ENCODE results near the gene NAT16. TPM values are rescaled to one million over a fixed set of nuclear protein-coding genes. Genes with fewer than 3 reads are reported as not detected.
A peak's percentile ranks its signal among the peaks of the same experiment; 100 is the strongest.

NAT16 gene
- total RNA-seq, 5 donors from 2014 or later (not counting 1 experiment from before 2014, with no cell fraction given): not detected

DNA sequence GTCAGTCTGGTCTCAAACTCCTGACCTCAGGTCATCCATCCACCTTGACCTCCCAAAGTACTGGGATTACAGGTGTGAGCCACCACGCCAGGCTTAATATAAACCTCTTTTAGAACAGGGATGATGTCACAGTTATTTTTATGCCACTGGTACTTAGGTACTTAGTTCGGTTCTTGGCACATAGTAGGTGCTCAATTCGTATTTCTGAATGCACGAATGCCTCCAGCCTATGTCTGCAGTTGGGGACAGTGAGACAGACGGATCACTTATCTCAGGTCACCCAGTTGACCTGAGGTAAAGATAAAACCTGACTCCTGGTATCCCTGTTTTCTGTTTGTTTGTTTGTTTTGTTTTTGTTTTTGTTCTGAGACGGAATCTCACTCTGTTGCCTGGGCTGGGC, 6.1 kb upstream of the NAT16 start:
- Mint-ChIP-seq H3K4me1 (peaks cover 0 to 6% (median 0%) of the 10 kb centered on the region in 3 donors), H3K4me3 (no peak overlapping the region), H3K36me3 (no peaks in the 10 kb centered on the region), H3K27me3 (peaks cover 20 to 24% of the 10 kb centered on the region in 2 donors), H3K9me3 (no peaks in the 10 kb centered on the region), H3K27ac (no peak overlapping the region)
- POLR2A ChIA-PET: interaction anchor here in 1 of 2 donors (0.6 kb wide), 1 partner anchor 362 kb away, joined by 4 read pairs; no protein-coding TSS in a partner anchor
- 64% methylated on average over 5 of the region's 6 CpGs for WGBS (ENCODE audit: insufficient coverage)
- DNase-seq (no peak), ATAC-seq (replicated peaks in 1 of 4) (no peak)
- Histone ChIP-seq H3K27ac (ENCODE audit: low read length) (no peak overlapping the region), H3K36me3 (ENCODE audit: control insufficient read depth in 2 of 2, extremely low read depth in 1 of 2, insufficient read depth in 1 of 2, low read length in 1 of 2) (no peaks in the 10 kb centered on the region), H3K27me3 (replicated peaks in 1 of 2; ENCODE audit: control insufficient read depth in 2 of 2, extremely low read depth in 1 of 2, insufficient read depth in 2 of 2, low read length in 1 of 2) (peaks cover 7 to 40% of the 10 kb centered on the region in 2 experiments), H3K9me3 (no peaks in the 10 kb centered on the region), H3K4me3 (ENCODE audit: control insufficient read depth in 1 of 2, extremely low read depth in 1 of 2, low read length in 1 of 2) (no peak overlapping the region), H3K4me1 (ENCODE audit: control insufficient read depth in 1 of 2, extremely low read depth in 1 of 2, insufficient read depth in 2 of 2, low read length in 2 of 2) (no peaks in the 10 kb centered on the region)
- CTCF ChIA-PET: interaction anchor here in 1 of 2 donors (0.6 kb wide), 2 partner anchors 42 to 943 kb away, joined by 3 read pairs; no protein-coding TSS in a partner anchor

DNA sequence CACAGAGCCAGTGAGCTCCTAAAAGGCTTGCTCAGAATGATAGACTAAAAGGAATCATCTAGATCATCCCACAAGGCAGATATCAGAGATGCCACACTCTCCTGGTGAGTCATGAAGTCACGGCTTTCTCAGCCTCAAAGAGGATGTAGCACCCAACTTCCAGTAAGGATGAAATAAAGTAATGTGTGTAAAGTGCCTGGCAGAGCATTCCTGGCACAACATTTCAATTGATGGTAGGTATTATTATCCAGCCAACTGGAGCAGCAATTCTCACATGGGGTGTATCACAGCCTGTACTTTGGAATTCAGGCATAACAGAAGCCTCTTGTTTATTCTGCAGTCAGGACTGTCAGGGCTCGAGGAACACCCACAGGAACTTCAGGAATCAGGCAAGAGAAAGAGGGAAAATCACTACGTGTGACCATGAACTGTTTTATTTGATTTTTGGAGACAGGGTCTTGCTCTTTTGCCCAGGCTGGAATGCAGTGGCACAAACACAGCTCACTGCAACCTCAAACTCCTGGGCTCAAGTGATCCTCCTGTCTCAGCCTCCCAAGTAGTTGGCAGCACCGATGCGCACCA, 5.3 kb upstream of the NAT16 start:
- ChIA-PET CTCF (no interaction called here), POLR2A (no interaction called here)
- H3K9me3 Mint-ChIP-seq: no peaks in the 10 kb centered on the region
- H3K4me3 Mint-ChIP-seq: no peak overlapping the region
- H3K36me3 Mint-ChIP-seq: no peaks in the 10 kb centered on the region
- Histone ChIP-seq H3K4me3 (ENCODE audit: control insufficient read depth in 1 of 2, extremely low read depth in 1 of 2, low read length in 1 of 2) (no peak overlapping the region), H3K36me3 (ENCODE audit: control insufficient read depth in 2 of 2, extremely low read depth in 1 of 2, insufficient read depth in 1 of 2, low read length in 1 of 2) (no peaks in the 10 kb centered on the region), H3K4me1 (ENCODE audit: control insufficient read depth in 1 of 2, extremely low read depth in 1 of 2, insufficient read depth in 2 of 2, low read length in 2 of 2) (no peaks in the 10 kb centered on the region), H3K9me3 (no peaks in the 10 kb centered on the region), H3K27ac (ENCODE audit: low read length) (no peak overlapping the region), H3K27me3 (replicated peaks in 1 of 2; ENCODE audit: control insufficient read depth in 2 of 2, extremely low read depth in 1 of 2, insufficient read depth in 2 of 2, low read length in 1 of 2) (peaks cover 7 to 49% of the 10 kb centered on the region in 2 experiments)
- H3K27me3 Mint-ChIP-seq: peaks cover 27 to 30% of the 10 kb centered on the region in 2 donors
- H3K4me1 Mint-ChIP-seq: peaks cover 4 to 11% (median 4%) of the 10 kb centered on the region in 3 donors
- 78% methylated on average over 3 of the region's 5 CpGs for WGBS (ENCODE audit: insufficient coverage)
- DNase-seq: no peak
- H3K27ac Mint-ChIP-seq: no peak overlapping the region
- ATAC-seq (replicated peaks in 1 of 4): no peak

DNA sequence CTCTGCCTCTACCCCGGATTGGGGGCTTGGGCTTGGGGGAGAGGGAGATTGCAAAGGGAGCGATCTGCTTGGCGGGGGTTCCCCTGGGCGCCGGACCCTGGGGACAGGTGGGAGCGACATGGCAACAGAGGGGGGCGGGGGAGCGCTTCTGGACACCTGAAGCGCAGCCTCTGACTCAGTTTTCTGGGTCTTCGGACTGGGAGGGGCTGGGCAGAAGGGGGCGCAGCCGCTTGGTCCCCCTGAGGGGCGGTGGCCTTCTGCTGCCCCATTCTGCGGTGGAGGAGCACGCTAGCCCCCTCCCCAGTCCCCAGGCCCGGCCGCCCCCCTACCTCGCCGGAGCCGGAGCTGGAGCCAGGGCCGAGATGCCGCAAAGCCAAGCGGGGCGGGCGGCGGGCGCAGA, 380 bp downstream of the NAT16 start:
- CTCF ChIA-PET: interaction anchor here in 1 of 2 donors (0.7 kb wide), 1 partner anchor 182 kb away, joined by 4 read pairs; no protein-coding TSS in a partner anchor
- WGBS (ENCODE audit: insufficient coverage): 6% methylated on average over 25 of the region's 27 CpGs
- Mint-ChIP-seq H3K27ac (no peak overlapping the region), H3K4me1 (peaks cover 8 to 20% (median 18%) of the 10 kb centered on the region in 3 donors), H3K36me3 (no peaks in the 10 kb centered on the region), H3K9me3 (no peaks in the 10 kb centered on the region), H3K4me3 (peak overlapping the region in 1 of 3 donors; percentile 63), H3K27me3 (peaks cover 60 to 64% of the 10 kb centered on the region in 2 donors)
- H3K9me3 ChIP-seq: no peaks in the 10 kb centered on the region
- H3K27ac ChIP-seq (ENCODE audit: low read length): no peak overlapping the region
- no peaks in the 10 kb centered on the region for H3K36me3 ChIP-seq (ENCODE audit: control insufficient read depth in 2 of 2, extremely low read depth in 1 of 2, insufficient read depth in 1 of 2, low read length in 1 of 2)
- POLR2A ChIA-PET: no interaction called here
- no peak for ATAC-seq (replicated peaks in 1 of 4)
- DNase-seq: no peak
- peaks cover 0 to 81% of the 10 kb centered on the region in 2 experiments for H3K27me3 ChIP-seq (replicated peaks in 1 of 2; ENCODE audit: control insufficient read depth in 2 of 2, extremely low read depth in 1 of 2, insufficient read depth in 2 of 2, low read length in 1 of 2)
- peaks cover 2 to 10% of the 10 kb centered on the region in 2 experiments for H3K4me1 ChIP-seq (ENCODE audit: control insufficient read depth in 1 of 2, extremely low read depth in 1 of 2, insufficient read depth in 2 of 2, low read length in 2 of 2)
- H3K4me3 ChIP-seq (ENCODE audit: control insufficient read depth in 1 of 2, extremely low read depth in 1 of 2, low read length in 1 of 2): no peak overlapping the region

DNA sequence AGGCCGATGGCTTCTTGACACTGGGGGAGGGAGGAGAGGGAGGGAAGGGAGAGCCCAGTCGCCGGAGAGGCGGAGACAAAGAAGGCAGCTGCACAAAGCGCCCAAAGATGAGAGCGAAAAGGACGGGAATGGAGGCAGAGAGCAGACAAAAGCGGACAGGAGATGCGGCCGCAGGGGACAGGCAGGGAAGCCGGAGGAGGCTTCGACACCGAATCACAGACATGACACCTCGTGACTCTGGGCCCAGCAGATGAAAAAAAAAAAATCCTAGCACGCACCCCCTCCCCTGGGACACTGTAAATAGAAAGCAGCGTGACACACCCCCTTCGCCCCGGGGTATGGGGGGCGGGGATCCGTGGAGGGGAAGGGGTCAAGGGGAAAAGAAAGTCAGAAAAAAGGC, 976 bp downstream of the NAT16 start:
- DNase-seq (no peak), ATAC-seq (replicated peaks in 1 of 4) (no peak)
- Histone ChIP-seq H3K4me3 (ENCODE audit: control insufficient read depth in 1 of 2, extremely low read depth in 1 of 2, low read length in 1 of 2) (no peak overlapping the region), H3K9me3 (no peaks in the 10 kb centered on the region), H3K27me3 (replicated peaks in 1 of 2; ENCODE audit: control insufficient read depth in 2 of 2, extremely low read depth in 1 of 2, insufficient read depth in 2 of 2, low read length in 1 of 2) (peaks cover 0 to 83% of the 10 kb centered on the region in 2 experiments), H3K4me1 (ENCODE audit: control insufficient read depth in 1 of 2, extremely low read depth in 1 of 2, insufficient read depth in 2 of 2, low read length in 2 of 2) (peaks cover 2 to 16% of the 10 kb centered on the region in 2 experiments), H3K36me3 (ENCODE audit: control insufficient read depth in 2 of 2, extremely low read depth in 1 of 2, insufficient read depth in 1 of 2, low read length in 1 of 2) (no peaks in the 10 kb centered on the region), H3K27ac (ENCODE audit: low read length) (no peak overlapping the region)
- peak overlapping the region in 1 of 3 donors; percentile 63 for H3K4me3 Mint-ChIP-seq
- H3K27ac Mint-ChIP-seq: no peak overlapping the region
- H3K9me3 Mint-ChIP-seq: no peaks in the 10 kb centered on the region
- ChIA-PET POLR2A (no interaction called here), CTCF (interaction anchor here in 1 of 2 donors (0.8 kb wide), 1 partner anchor 35 kb away, joined by 3 read pairs; no protein-coding TSS in a partner anchor)
- H3K36me3 Mint-ChIP-seq: no peaks in the 10 kb centered on the region
- H3K4me1 Mint-ChIP-seq: peaks cover 14 to 26% (median 24%) of the 10 kb centered on the region in 3 donors
- H3K27me3 Mint-ChIP-seq: peaks cover 63 to 68% of the 10 kb centered on the region in 2 donors
- WGBS (ENCODE audit: insufficient coverage): 4% methylated on average over 9 of the region's 20 CpGs

DNA sequence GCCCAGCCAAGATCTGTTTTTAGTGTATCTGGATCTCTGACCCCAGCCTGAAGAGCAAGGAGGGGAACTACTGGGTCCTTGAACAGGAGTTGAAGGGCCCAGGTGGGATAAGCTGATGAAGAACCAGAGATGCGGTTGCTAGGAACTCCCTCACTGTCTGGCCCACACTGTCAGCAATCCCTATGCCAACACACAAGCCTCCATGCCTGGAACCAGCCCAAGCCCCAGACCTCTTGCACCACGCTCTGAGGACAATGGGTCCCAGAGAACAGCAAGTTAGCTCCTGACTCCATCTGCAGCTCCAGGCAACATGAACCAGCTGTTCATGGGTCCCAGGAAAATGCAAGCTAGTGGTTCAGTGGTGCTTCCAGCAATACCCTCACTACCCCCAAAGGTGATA, 2.4 kb downstream of the NAT16 start:
- H3K4me1 Mint-ChIP-seq: peaks cover 26 to 37% (median 36%) of the 10 kb centered on the region in 3 donors
- H3K36me3 ChIP-seq (ENCODE audit: control insufficient read depth in 2 of 2, extremely low read depth in 1 of 2, insufficient read depth in 1 of 2, low read length in 1 of 2): no peaks in the 10 kb centered on the region
- H3K36me3 Mint-ChIP-seq: no peaks in the 10 kb centered on the region
- DNase-seq: no peak
- no peaks in the 10 kb centered on the region for H3K9me3 Mint-ChIP-seq
- H3K27ac ChIP-seq (ENCODE audit: low read length): no peak overlapping the region
- no peak overlapping the region for H3K4me3 ChIP-seq (ENCODE audit: control insufficient read depth in 1 of 2, extremely low read depth in 1 of 2, low read length in 1 of 2)
- ChIA-PET CTCF (no interaction called here), POLR2A (no interaction called here)
- H3K4me1 ChIP-seq (ENCODE audit: control insufficient read depth in 1 of 2, extremely low read depth in 1 of 2, insufficient read depth in 2 of 2, low read length in 2 of 2): peaks cover 4 to 30% of the 10 kb centered on the region in 2 experiments
- peaks cover 69 to 76% of the 10 kb centered on the region in 2 donors for H3K27me3 Mint-ChIP-seq
- H3K27me3 ChIP-seq (replicated peaks in 1 of 2; ENCODE audit: control insufficient read depth in 2 of 2, extremely low read depth in 1 of 2, insufficient read depth in 2 of 2, low read length in 1 of 2): peaks cover 0 to 91% of the 10 kb centered on the region in 2 experiments
- no peak overlapping the region for H3K4me3 Mint-ChIP-seq
- H3K27ac Mint-ChIP-seq: no peak overlapping the region
- H3K9me3 ChIP-seq: no peaks in the 10 kb centered on the region
- no peak for ATAC-seq (replicated peaks in 1 of 4)
- WGBS (ENCODE audit: insufficient coverage): 40% methylated on average over 1 of the region's 2 CpGs

DNA sequence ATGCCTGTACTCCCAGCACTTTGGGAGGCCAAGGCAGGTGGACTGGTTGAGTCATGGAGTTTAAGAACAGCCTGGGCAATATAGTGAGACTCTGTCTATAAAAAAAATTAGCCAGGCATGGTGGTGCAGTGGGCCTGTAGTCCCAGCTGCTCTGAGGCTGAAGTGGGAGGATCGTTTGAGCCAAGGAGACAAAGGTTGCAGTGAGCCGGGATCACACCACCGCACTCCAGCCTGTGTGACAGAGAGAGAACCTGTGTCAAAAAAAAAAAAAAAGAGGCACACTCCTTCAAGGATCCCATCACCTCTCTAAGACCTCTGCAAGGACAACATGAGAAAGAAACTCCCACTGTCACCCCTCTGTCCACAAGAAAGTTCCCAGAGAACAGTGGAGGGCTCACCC, 4.4 kb downstream of the NAT16 start:
- Mint-ChIP-seq H3K4me3 (peak overlapping the region in 1 of 3 donors; percentile 45), H3K27ac (no peak overlapping the region), H3K9me3 (no peaks in the 10 kb centered on the region), H3K27me3 (peaks cover 68 to 77% of the 10 kb centered on the region in 2 donors), H3K36me3 (no peaks in the 10 kb centered on the region), H3K4me1 (peaks cover 39 to 51% (median 44%) of the 10 kb centered on the region in 3 donors)
- WGBS (ENCODE audit: insufficient coverage): no CpG with 5 or more reads among the region's 3 CpGs
- Histone ChIP-seq H3K4me1 (ENCODE audit: control insufficient read depth in 1 of 2, extremely low read depth in 1 of 2, insufficient read depth in 2 of 2, low read length in 2 of 2) (peaks cover 20 to 50% of the 10 kb centered on the region in 2 experiments), H3K9me3 (no peaks in the 10 kb centered on the region), H3K4me3 (ENCODE audit: control insufficient read depth in 1 of 2, extremely low read depth in 1 of 2, low read length in 1 of 2) (no peak overlapping the region), H3K36me3 (ENCODE audit: control insufficient read depth in 2 of 2, extremely low read depth in 1 of 2, insufficient read depth in 1 of 2, low read length in 1 of 2) (no peaks in the 10 kb centered on the region), H3K27me3 (replicated peaks in 1 of 2; ENCODE audit: control insufficient read depth in 2 of 2, extremely low read depth in 1 of 2, insufficient read depth in 2 of 2, low read length in 1 of 2) (peaks cover 1 to 93% of the 10 kb centered on the region in 2 experiments), H3K27ac (ENCODE audit: low read length) (no peak overlapping the region)
- ChIA-PET POLR2A (no interaction called here), CTCF (interaction anchor here in 1 of 2 donors (0.7 kb wide), 1 partner anchor 17 kb away, joined by 3 read pairs; no protein-coding TSS in a partner anchor)
- DNase-seq: no peak
- no peak for ATAC-seq (replicated peaks in 1 of 4)

All from T-cell (primary cell).